ENCODE measurements around the gene C10orf95. TPM values are rescaled to one million over a fixed set of nuclear protein-coding genes. Genes with fewer than 3 reads are reported as not detected.

C10orf95 gene
- total and polyA plus RNA-seq, 2 of the 13 experiments (the other 11 are each of a cell fraction or from before 2014, with no cell fraction given): 0.05 to 0.07 TPM

GRCh38 chr10:102422545-102423129, 28.7 kb downstream of the C10orf95 start (continued):
- TF ChIP-seq ZNF101 (CRISPR knock-in tag; IDR thresholded peaks at IDR 0.05; ENCODE audit: borderline replicate concordance, low read depth) (no peak), DR1 (CRISPR knock-in tag; IDR thresholded peaks at IDR 0.05) (peak; percentile 37; the same call in 1 of the 2 replicates), KDM3A (CRISPR knock-in tag; IDR thresholded peaks at IDR 0.05; ENCODE audit: low read depth) (peak; percentile 94; the same call in 1 of the 2 replicates), KAT7 (CRISPR knock-in tag; IDR thresholded peaks at IDR 0.05; ENCODE audit: borderline replicate concordance) (peak; percentile 73; the same call in 1 of the 2 replicates), ZNF577 (CRISPR knock-in tag; IDR thresholded peaks at IDR 0.05; ENCODE audit: borderline replicate concordance, low read depth) (no peak), POLR2AphosphoS2 (IDR thresholded peaks at IDR 0.05; ENCODE audit: low read depth, low read length) (no peak), ZNF468 (CRISPR knock-in tag; IDR thresholded peaks at IDR 0.05) (no peak), FLYWCH1 (CRISPR knock-in tag; IDR thresholded peaks at IDR 0.05) (no peak), SNAPC5 (CRISPR knock-in tag; IDR thresholded peaks at IDR 0.05; ENCODE audit: borderline replicate concordance) (no peak), SRY (CRISPR knock-in tag; IDR thresholded peaks at IDR 0.05) (peak; percentile 83), ZUFSP (CRISPR knock-in tag; IDR thresholded peaks at IDR 0.05; ENCODE audit: borderline replicate concordance) (no peak), IRF1 (CRISPR knock-in tag; IDR thresholded peaks at IDR 0.05; ENCODE audit: low read depth) (0 out of 2 replicates have a peak, but pooled peaks have one; percentile 55), ZBTB7B (CRISPR knock-in tag; IDR thresholded peaks at IDR 0.05) (peak; percentile 37; the same call in 1 of the 2 replicates), ZNF138 (CRISPR knock-in tag; IDR thresholded peaks at IDR 0.05; ENCODE audit: low read depth) (no peak), RFXANK (CRISPR knock-in tag; IDR thresholded peaks at IDR 0.05) (no peak), CENPT (CRISPR knock-in tag; IDR thresholded peaks at IDR 0.05; ENCODE audit: low read depth) (no peak), RAD21 (CRISPR knock-in tag; IDR thresholded peaks at IDR 0.05) (peak; percentile 95), ZNF550 (CRISPR knock-in tag; IDR thresholded peaks at IDR 0.05; ENCODE audit: borderline replicate concordance) (0 out of 2 replicates have a peak, but pooled peaks have one; percentile 16), ZNF879 (CRISPR knock-in tag; IDR thresholded peaks at IDR 0.05) (no peak)
- TF ChIP-seq, protein P1, sequence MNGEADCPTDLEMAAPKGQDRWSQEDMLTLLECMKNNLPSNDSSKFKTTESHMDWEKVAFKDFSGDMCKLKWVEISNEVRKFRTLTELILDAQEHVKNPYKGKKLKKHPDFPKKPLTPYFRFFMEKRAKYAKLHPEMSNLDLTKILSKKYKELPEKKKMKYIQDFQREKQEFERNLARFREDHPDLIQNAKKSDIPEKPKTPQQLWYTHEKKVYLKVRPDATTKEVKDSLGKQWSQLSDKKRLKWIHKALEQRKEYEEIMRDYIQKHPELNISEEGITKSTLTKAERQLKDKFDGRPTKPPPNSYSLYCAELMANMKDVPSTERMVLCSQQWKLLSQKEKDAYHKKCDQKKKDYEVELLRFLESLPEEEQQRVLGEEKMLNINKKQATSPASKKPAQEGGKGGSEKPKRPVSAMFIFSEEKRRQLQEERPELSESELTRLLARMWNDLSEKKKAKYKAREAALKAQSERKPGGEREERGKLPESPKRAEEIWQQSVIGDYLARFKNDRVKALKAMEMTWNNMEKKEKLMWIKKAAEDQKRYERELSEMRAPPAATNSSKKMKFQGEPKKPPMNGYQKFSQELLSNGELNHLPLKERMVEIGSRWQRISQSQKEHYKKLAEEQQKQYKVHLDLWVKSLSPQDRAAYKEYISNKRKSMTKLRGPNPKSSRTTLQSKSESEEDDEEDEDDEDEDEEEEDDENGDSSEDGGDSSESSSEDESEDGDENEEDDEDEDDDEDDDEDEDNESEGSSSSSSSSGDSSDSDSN (CRISPR knock-in tag; IDR thresholded peaks at IDR 0.05): peak; percentile 81
- TF ChIP-seq, protein P2, sequence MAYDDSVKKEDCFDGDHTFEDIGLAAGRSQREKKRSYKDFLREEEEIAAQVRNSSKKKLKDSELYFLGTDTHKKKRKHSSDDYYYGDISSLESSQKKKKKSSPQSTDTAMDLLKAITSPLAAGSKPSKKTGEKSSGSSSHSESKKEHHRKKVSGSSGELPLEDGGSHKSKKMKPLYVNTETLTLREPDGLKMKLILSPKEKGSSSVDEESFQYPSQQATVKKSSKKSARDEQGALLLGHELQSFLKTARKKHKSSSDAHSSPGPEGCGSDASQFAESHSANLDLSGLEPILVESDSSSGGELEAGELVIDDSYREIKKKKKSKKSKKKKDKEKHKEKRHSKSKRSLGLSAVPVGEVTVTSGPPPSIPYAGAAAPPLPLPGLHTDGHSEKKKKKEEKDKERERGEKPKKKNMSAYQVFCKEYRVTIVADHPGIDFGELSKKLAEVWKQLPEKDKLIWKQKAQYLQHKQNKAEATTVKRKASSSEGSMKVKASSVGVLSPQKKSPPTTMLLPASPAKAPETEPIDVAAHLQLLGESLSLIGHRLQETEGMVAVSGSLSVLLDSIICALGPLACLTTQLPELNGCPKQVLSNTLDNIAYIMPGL (CRISPR knock-in tag; IDR thresholded peaks at IDR 0.05; ENCODE audit: borderline replicate concordance in 1 of 2, low read depth in 1 of 2): peak; percentile 97
- TF ChIP-seq, protein P3, sequence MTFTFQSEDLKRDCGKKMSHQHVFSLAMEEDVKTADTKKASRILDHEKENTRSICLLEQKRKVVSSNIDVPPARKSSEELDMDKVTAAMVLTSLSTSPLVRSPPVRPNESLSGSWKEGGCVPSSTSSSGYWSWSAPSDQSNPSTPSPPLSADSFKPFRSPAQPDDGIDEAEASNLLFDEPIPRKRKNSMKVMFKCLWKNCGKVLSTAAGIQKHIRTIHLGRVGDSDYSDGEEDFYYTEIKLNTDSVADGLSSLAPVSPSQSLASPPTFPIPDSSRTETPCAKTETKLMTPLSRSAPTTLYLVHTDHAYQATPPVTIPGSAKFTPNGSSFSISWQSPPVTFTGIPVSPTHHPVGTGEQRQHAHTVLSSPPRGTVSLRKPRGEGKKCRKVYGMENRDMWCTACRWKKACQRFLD (CRISPR knock-in tag; IDR thresholded peaks at IDR 0.05; ENCODE audit: borderline replicate concordance): peak; percentile 58; the same call in 1 of the 2 replicates
